GM18526 (cell line): ENCODE data around the gene SLC38A10.

Experiments
- POLR2A ChIP-seq: IDR thresholded peaks from 3 replicates; pipeline ENCODE4 v1.6.1; 2011; ENCODE audit not compliant: insufficient read length; ENCODE audit errors: extremely low read depth

Gene SLC38A10

GRCh38 chr17:81239714-81240555 is 55.2 kb downstream of the SLC38A10 start:
- peak; percentile 40 for TF ChIP-seq POLR2A

DNA sequence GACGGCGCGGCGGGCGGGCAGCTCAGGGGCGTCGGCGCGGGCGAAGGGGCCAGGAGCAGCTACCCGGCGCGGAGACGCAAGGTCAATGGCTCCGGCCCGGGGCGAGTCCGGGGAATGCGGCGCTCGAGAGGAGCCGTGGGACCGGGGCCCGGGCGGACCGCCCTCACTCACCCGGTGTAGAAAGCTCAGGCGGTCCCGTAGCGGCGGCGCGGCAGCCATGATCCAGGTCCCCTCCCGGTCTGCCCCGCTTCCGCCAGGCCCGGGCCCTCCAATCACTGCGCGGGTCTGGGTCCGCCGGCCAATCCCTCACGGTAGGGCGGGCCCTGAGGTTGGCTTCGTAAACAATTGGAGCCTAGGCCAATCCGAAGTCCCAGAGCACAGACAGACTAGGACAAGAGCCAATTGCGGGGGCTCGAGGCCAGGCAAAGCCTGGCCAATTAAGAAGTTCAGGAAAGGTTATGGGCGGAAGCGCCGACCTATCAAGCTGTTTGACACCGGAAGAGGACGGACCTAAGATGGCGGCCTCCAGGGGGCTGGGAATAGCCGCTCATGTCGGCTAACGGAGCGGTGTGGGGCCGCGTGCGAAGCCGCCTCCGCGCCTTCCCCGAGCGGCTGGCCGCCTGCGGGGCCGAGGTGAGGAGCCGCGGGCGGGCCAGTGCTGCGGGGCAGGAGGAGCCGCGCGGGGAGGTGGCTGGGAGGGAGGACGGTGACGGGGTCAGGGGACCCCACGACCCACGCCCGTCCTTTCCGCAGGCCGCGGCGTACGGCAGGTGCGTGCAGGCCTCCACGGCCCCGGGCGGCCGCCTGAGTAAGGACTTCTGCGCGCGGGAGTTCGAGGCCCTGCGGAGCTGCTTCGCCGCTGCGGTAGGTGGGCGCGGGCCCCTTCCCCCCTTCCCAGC is 56.0 kb downstream of the SLC38A10 start, which contains the start of the genes NDUFAF8 and TEPSIN:
Gene NDUFAF8, plus strand, starts transcription at position 504 of the 899 bp plus-strand sequence. Its CDS starts 46 bp downstream, at position 550.
Gene TEPSIN, minus strand, starts transcription at position 241 of the 899 bp plus-strand sequence. Its CDS starts 22 bp downstream, at position 219.
- peak; percentile 63 for TF ChIP-seq POLR2A

- TF ChIP-seq POLR2A = no peak
Measured at GRCh38 chr17:81238490-81238814, 56.7 kb downstream of the SLC38A10 start.

DNA sequence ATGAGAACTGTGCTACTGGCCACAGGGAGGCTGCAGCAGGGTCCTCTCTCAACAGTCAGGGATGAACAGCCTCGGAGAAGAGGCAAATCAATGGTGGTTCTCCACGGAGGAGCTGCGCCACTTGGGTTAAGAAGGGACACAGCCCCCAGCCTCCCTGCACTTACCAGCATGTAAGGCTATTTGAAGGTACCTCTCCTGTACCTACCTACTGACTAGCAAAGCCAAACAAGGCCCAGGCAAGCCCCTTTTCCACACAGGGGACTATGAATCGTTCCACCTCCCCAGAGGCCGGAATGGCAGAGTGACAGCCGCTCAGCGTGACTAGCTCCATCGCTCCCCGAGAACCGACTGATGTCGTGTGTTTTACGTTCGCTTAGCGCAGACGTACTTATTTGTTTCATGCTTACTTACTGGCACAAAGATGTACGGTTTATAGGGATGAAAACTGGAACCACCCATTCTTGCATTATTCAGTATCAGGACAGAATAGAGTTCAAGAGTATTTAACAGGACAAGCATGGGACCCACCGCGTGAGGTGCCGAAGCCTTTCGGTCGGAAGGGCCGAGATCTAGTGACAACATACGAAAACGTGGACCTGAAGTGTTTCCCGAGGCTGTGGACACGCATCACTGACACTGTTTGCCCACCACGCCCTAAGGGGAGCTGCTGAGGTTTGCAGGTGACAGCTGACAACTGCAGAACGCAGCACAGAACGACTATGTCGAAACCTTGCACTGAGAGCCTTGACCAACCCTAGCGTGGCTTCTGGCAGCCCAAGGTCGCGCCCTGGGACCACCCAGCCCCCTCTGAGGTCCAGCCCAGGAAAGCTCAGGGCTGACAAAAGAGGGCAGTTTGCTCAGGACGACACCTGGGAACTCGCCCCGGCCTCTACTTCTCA is 57.3 kb downstream of the SLC38A10 start:
- TF ChIP-seq POLR2A = no peak

- no peak for TF ChIP-seq POLR2A
Measured at GRCh38 chr17:81236784-81237183, 58.3 kb downstream of the SLC38A10 start.

GRCh38 chr17:81235822-81236740 is 59.0 kb downstream of the SLC38A10 start:
- no peak for TF ChIP-seq POLR2A

- no peak for TF ChIP-seq POLR2A
Measured at GRCh38 chr17:81234940-81235821, 59.9 kb downstream of the SLC38A10 start.

GRCh38 chr17:81234506-81234855 is 60.6 kb downstream of the SLC38A10 start:
- TF ChIP-seq POLR2A = no peak

DNA sequence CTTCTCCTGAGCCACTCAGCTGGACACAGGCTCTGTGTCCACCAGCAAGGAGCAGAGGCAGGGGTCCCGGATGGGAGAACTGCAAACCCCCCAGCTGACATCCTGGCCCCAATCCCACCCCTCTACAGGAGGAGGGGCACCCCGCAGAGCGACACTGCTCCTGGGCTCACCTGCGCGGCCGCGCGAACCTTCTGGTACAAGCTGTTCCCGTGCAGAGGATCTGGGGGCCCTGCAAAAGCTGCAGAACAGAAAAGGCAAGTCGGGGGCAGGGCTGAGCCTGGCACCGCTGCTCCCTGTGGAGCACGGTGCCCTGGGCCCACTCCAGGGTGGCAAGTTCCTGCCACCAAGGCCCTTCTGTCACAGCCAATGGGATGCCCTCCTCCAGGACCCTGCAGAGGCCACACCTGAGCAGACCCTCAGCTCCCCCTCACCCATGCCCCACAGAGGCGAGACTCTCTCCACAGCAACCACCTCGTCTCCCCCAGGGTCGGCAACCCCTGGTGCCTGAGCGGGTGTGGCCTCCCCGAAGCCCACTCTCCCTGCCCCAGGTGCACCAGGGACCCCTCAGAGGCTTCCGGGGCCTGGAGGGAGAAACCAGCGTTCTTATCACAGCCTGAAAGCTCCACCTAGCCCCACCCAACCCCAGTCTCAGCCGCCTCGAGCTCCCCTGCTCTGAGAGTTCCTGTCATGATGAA is 61.1 kb downstream of the SLC38A10 start:
- TF ChIP-seq POLR2A = no peak

GRCh38 chr17:81233316-81233715 is 61.8 kb downstream of the SLC38A10 start:
- no peak for TF ChIP-seq POLR2A

- no peak for TF ChIP-seq POLR2A
Measured at GRCh38 chr17:81232616-81233241, 62.4 kb downstream of the SLC38A10 start.
